Lower lobe of right lung (tissue), 1 donor: ENCODE measurements around the gene PIGN. TPM values are rescaled to one million over a fixed set of nuclear protein-coding genes. Genes with fewer than 3 reads are reported as not detected.

Experiments
- total RNA-seq: library from RNA; stranded (reverse); fragmentation: NEBNext Ultra II Directional; extraction: Animal tissue kit (Norgen Biotek cat#: 25700); gene quantifications from one replicate; pipeline ENCODE4 v1.2.1, GENCODE V29; 2021
- donor health status: DM: no; HTN: yes; CAD: no; lungs with severe emphysema.

Gene PIGN
- total RNA-seq, 1 donor from 2014 or later = 25.9 TPM

Other genes with a start within 250 kb of the PIGN start
- gene RELCH, start 199 bp upstream of the PIGN start, total RNA-seq = 29.9 TPM
- gene TNFRSF11A, start 138.3 kb upstream of the PIGN start, total RNA-seq = 3.9 TPM